ENCODE data around the gene MRGPRE. TPM values are rescaled to one million over a fixed set of nuclear protein-coding genes. Genes with fewer than 3 reads are reported as not detected.

MRGPRE gene
- total RNA-seq, 1 donor from 2014 or later: 0.36 TPM

- no peak for DNase-seq
- Histone ChIP-seq H3K4me3 (no peak overlapping the region), H3K36me3 (no peaks in the 10 kb centered on the region), H3K4me1 (no peaks in the 10 kb centered on the region), H3K27ac (replicated peaks) (no peak overlapping the region), H3K9me3 (replicated peaks) (no peaks in the 10 kb centered on the region), H3K27me3 (ENCODE audit: low read depth) (peaks cover 25% of the 10 kb centered on the region)
- no peak for TF ChIP-seq CTCF (IDR thresholded peaks at IDR 0.05; ENCODE audit: borderline replicate concordance)
- intact Hi-C loops (cut with micrococcal nuclease): no loop called here
These were observed 12.9 kb upstream of the MRGPRE start for GRCh38 chr11:3245071-3245470.

DNA sequence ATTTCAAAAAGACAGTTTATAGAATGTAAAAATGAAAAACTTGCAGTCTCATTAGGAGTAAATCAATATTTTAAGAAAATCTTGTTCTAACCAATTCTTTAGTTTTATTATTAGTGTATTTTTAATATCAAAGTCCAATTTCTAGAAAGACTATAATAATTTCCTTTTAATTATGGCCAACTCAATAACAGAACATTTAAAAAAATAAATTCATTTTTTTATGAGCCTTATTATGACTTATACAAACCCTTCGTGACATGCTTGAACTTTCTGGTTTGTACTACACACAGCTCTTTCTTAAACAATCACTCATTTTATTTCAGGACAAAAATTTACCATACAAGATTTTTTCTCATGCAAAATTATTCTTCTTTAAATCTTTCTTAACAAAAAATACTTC, 11.7 kb upstream of the MRGPRE start:
- Histone ChIP-seq H3K4me3 (no peak overlapping the region), H3K27me3 (ENCODE audit: low read depth) (peaks cover 27% of the 10 kb centered on the region), H3K27ac (replicated peaks) (no peak overlapping the region), H3K9me3 (replicated peaks) (no peaks in the 10 kb centered on the region), H3K4me1 (no peaks in the 10 kb centered on the region), H3K36me3 (no peaks in the 10 kb centered on the region)
- intact Hi-C loops (cut with micrococcal nuclease): no loop called here
- DNase-seq: no peak
- TF ChIP-seq CTCF (IDR thresholded peaks at IDR 0.05; ENCODE audit: borderline replicate concordance): no peak

DNA sequence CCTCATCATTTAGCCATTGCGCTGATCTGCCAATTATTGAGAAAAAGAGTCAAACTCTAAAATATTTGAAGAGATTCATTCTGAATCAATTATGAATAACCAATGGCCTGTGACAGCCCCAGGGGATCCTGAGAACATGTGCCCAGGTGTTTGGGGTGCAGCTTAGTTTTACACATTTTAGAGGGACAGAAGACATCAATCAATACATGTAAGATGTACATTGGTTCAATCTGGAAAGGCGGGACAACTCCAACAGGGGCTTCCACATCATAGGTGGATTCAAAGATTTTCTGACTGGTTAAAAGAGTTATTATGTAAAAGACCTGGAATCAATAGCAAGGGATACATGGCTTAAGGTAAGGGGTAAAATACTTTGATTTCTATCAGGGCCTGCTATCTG, 4.9 kb upstream of the MRGPRE start:
- no peaks in the 10 kb centered on the region for H3K9me3 ChIP-seq (replicated peaks)
- no peak overlapping the region for H3K4me3 ChIP-seq
- H3K36me3 ChIP-seq: no peaks in the 10 kb centered on the region
- intact Hi-C loops (cut with micrococcal nuclease): no loop called here
- H3K27me3 ChIP-seq (ENCODE audit: low read depth): peaks cover 28% of the 10 kb centered on the region
- H3K4me1 ChIP-seq: peaks cover 5% of the 10 kb centered on the region
- no peak overlapping the region for H3K27ac ChIP-seq (replicated peaks)
- no peak for DNase-seq
- no peak for TF ChIP-seq CTCF (IDR thresholded peaks at IDR 0.05; ENCODE audit: borderline replicate concordance)

GRCh38 chr11:3234846-3235245, 2.6 kb upstream of the MRGPRE start:
- H3K27ac ChIP-seq (replicated peaks): no peak overlapping the region
- no peak overlapping the region for H3K4me3 ChIP-seq
- H3K36me3 ChIP-seq: no peaks in the 10 kb centered on the region
- H3K4me1 ChIP-seq: peaks cover 10% of the 10 kb centered on the region
- H3K9me3 ChIP-seq (replicated peaks): no peaks in the 10 kb centered on the region
- H3K27me3 ChIP-seq (ENCODE audit: low read depth): peaks cover 34% of the 10 kb centered on the region
- TF ChIP-seq CTCF (IDR thresholded peaks at IDR 0.05; ENCODE audit: borderline replicate concordance): no peak
- intact Hi-C loops (cut with micrococcal nuclease): no loop called here
- DNase-seq: no peak

- Histone ChIP-seq H3K4me3 (no peak overlapping the region), H3K4me1 (peaks cover 10% of the 10 kb centered on the region), H3K27me3 (ENCODE audit: low read depth) (peaks cover 51% of the 10 kb centered on the region), H3K9me3 (replicated peaks) (no peaks in the 10 kb centered on the region), H3K27ac (replicated peaks) (no peak overlapping the region), H3K36me3 (no peaks in the 10 kb centered on the region)
- intact Hi-C loops (cut with micrococcal nuclease): no loop called here
- TF ChIP-seq CTCF (IDR thresholded peaks at IDR 0.05; ENCODE audit: borderline replicate concordance): no peak
- no peak for DNase-seq
These were observed 739 bp upstream of the MRGPRE start for GRCh38 chr11:3232956-3233355.

DNA sequence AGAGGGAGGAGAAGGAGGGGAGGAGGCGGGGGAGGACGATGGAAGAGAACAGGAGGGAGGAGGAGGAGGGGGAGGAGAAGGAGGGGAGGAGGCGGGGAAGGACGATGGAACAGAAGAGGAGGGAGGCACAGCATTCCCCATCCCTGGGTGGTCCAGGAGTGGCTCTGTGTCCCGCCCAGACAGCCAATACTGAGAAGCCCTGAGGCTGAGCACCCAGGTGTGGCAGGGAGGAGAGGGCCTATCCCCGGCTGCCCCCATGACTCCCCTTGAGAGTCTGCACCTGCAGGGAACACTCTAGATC, 717 bp downstream of the MRGPRE start:
- Histone ChIP-seq H3K27me3 (ENCODE audit: low read depth) (peaks cover 55% of the 10 kb centered on the region), H3K4me1 (peaks cover 10% of the 10 kb centered on the region), H3K9me3 (replicated peaks) (no peaks in the 10 kb centered on the region), H3K27ac (replicated peaks) (no peak overlapping the region), H3K36me3 (no peaks in the 10 kb centered on the region), H3K4me3 (peak overlapping the region; percentile 52)
- TF ChIP-seq CTCF (IDR thresholded peaks at IDR 0.05; ENCODE audit: borderline replicate concordance): no peak
- DNase-seq: no peak
- intact Hi-C loops (cut with micrococcal nuclease): no loop called here
